ENCODE data around the gene HSD3B7.

Gene HSD3B7

GRCh38 chr16:30949650-30950515 lies 35.1 kb upstream of the HSD3B7 start:
- peaks cover 2% of the 10 kb centered on the region for H3K4me1 ChIP-seq (ENCODE audit: control insufficient read depth, insufficient read depth, low read length)
- H3K9me3 ChIP-seq (ENCODE audit: control insufficient read depth, insufficient read depth, low read length), result no peaks in the 10 kb centered on the region
- peak overlapping the region; percentile 87 for H3K4me3 ChIP-seq (ENCODE audit: low read depth, low read length)
- H3K9ac ChIP-seq (ENCODE audit: low read depth, low read length), result peak overlapping the region; percentile 60
- H3K36me3 ChIP-seq (ENCODE audit: control insufficient read depth, insufficient read depth, low read length), result no peaks in the 10 kb centered on the region
- peaks cover 5% of the 10 kb centered on the region for H3K27me3 ChIP-seq (ENCODE audit: control insufficient read depth, insufficient read depth, low read length)

DNA sequence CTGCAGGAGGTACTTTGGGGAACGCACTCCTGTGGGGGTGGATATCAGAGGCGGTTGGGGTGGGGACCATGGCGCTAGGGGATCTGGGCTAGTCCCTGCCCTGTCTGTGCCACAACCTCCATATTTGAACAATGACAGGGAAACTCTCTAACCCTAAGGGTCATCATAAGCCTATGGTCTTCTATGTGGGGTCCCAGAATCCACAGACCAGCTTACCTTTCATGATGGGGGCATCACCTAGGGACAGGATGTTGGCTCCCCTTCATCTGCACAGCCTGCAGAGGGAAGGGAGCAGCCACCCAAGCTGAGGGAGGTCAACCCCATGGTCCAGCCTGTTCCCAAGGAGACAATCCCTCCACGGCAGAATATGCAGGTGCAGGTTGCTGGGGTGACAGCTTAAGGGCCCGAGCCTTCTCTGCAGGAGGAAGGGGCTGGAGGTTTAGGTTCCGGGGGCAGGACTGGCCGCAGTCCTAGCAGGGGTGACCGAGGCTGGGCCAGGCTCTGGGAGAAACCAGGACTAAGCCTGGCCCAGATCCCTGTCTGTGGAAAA lies 34.4 kb upstream of the HSD3B7 start:
- Histone ChIP-seq H3K27me3 (ENCODE audit: control insufficient read depth, insufficient read depth, low read length) (peaks cover 5% of the 10 kb centered on the region), H3K36me3 (ENCODE audit: control insufficient read depth, insufficient read depth, low read length) (no peaks in the 10 kb centered on the region), H3K4me1 (ENCODE audit: control insufficient read depth, insufficient read depth, low read length) (peaks cover 2% of the 10 kb centered on the region), H3K4me3 (ENCODE audit: low read depth, low read length) (no peak overlapping the region), H3K9ac (ENCODE audit: low read depth, low read length) (peak overlapping the region; percentile 60), H3K9me3 (ENCODE audit: control insufficient read depth, insufficient read depth, low read length) (no peaks in the 10 kb centered on the region)

DNA sequence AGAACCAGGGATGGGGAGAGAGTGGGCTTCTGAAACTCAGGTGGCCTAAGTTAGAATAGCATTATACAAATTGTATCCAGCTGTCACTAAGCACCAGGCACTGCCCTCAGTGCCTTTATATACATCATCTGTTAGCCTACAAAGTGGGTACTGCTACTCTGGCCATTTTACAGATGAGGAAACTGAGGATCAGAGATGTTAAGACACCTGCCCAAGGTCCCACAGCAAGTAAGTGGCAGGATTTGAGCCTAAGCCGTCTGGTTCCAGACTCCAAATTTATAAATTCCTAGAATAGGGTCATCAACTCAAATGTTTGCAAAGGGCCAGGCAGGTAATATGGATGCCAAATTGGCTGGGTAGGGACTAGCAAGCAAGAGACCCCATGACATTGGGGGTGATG lies 33.8 kb upstream of the HSD3B7 start:
- Histone ChIP-seq H3K36me3 (ENCODE audit: control insufficient read depth, insufficient read depth, low read length) (no peaks in the 10 kb centered on the region), H3K4me1 (ENCODE audit: control insufficient read depth, insufficient read depth, low read length) (peaks cover 2% of the 10 kb centered on the region), H3K27me3 (ENCODE audit: control insufficient read depth, insufficient read depth, low read length) (peaks cover 5% of the 10 kb centered on the region), H3K4me3 (ENCODE audit: low read depth, low read length) (no peak overlapping the region), H3K9me3 (ENCODE audit: control insufficient read depth, insufficient read depth, low read length) (no peaks in the 10 kb centered on the region), H3K9ac (ENCODE audit: low read depth, low read length) (no peak overlapping the region)

GRCh38 chr16:30951750-30952149 lies 33.3 kb upstream of the HSD3B7 start:
- no peaks in the 10 kb centered on the region for H3K36me3 ChIP-seq (ENCODE audit: control insufficient read depth, insufficient read depth, low read length)
- H3K27me3 ChIP-seq (ENCODE audit: control insufficient read depth, insufficient read depth, low read length), result peaks cover 5% of the 10 kb centered on the region
- H3K4me1 ChIP-seq (ENCODE audit: control insufficient read depth, insufficient read depth, low read length), result peaks cover 2% of the 10 kb centered on the region
- H3K4me3 ChIP-seq (ENCODE audit: low read depth, low read length), result no peak overlapping the region
- H3K9ac ChIP-seq (ENCODE audit: low read depth, low read length), result no peak overlapping the region
- no peaks in the 10 kb centered on the region for H3K9me3 ChIP-seq (ENCODE audit: control insufficient read depth, insufficient read depth, low read length)

GRCh38 chr16:30953111-30953510 lies 31.9 kb upstream of the HSD3B7 start:
- H3K4me3 ChIP-seq (ENCODE audit: low read depth, low read length), result no peak overlapping the region
- no peaks in the 10 kb centered on the region for H3K9me3 ChIP-seq (ENCODE audit: control insufficient read depth, insufficient read depth, low read length)
- H3K36me3 ChIP-seq (ENCODE audit: control insufficient read depth, insufficient read depth, low read length), result no peaks in the 10 kb centered on the region
- peaks cover 2% of the 10 kb centered on the region for H3K4me1 ChIP-seq (ENCODE audit: control insufficient read depth, insufficient read depth, low read length)
- peaks cover 5% of the 10 kb centered on the region for H3K27me3 ChIP-seq (ENCODE audit: control insufficient read depth, insufficient read depth, low read length)
- no peak overlapping the region for H3K9ac ChIP-seq (ENCODE audit: low read depth, low read length)

DNA sequence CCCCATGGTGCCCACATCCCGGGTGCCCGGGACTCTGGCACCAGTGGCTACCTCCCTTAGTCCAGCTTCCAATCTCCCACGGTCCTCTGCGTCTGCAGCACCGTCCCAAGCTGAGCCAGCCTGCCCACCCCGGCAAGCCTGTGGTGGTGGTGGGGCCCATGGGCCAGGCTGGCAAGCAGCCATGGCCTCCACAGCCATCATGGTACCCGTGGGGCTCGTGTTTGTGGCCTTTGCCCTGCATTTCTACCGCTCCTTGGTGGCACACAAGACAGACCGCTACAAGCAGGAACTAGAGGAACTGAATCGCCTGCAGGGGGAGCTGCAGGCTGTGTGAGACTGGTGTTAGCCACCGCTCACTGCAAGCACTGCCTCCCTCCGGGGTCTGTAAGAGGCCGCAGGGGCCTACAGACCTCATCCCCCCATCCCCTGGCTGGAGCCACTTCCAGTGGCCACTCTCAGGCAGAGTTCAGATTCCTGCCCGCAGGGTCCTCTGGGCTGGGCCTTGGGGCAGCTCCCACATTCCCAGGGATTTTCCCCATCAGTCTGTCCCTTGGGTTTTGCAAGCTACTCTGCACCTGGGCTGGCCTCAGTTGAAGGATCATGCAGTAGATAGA lies 31.4 kb upstream of the HSD3B7 start:
- Histone ChIP-seq H3K4me3 (ENCODE audit: low read depth, low read length) (no peak overlapping the region), H3K9ac (ENCODE audit: low read depth, low read length) (no peak overlapping the region)

GRCh38 chr16:30954993-30955392 lies 30.0 kb upstream of the HSD3B7 start:
- Histone ChIP-seq H3K9ac (ENCODE audit: low read depth, low read length) (no peak overlapping the region), H3K9me3 (ENCODE audit: control insufficient read depth, insufficient read depth, low read length) (no peaks in the 10 kb centered on the region), H3K4me1 (ENCODE audit: control insufficient read depth, insufficient read depth, low read length) (peaks cover 4% of the 10 kb centered on the region), H3K27me3 (ENCODE audit: control insufficient read depth, insufficient read depth, low read length) (peaks cover 3% of the 10 kb centered on the region), H3K4me3 (ENCODE audit: low read depth, low read length) (no peak overlapping the region), H3K36me3 (ENCODE audit: control insufficient read depth, insufficient read depth, low read length) (peaks cover 3% of the 10 kb centered on the region)

More for the DNA sequence above, 31.4 kb upstream of the HSD3B7 start:
- Histone ChIP-seq H3K36me3 (ENCODE audit: control insufficient read depth, insufficient read depth, low read length) (no peaks in the 10 kb centered on the region), H3K27me3 (ENCODE audit: control insufficient read depth, insufficient read depth, low read length) (peaks cover 5% of the 10 kb centered on the region), H3K4me1 (ENCODE audit: control insufficient read depth, insufficient read depth, low read length) (peaks cover 2% of the 10 kb centered on the region), H3K9me3 (ENCODE audit: control insufficient read depth, insufficient read depth, low read length) (no peaks in the 10 kb centered on the region)

GRCh38 chr16:30956601-30957455 lies 28.2 kb upstream of the HSD3B7 start:
- Histone ChIP-seq H3K27me3 (ENCODE audit: control insufficient read depth, insufficient read depth, low read length) (peaks cover 3% of the 10 kb centered on the region), H3K9ac (ENCODE audit: low read depth, low read length) (peak overlapping the region; percentile 99), H3K4me1 (ENCODE audit: control insufficient read depth, insufficient read depth, low read length) (peaks cover 4% of the 10 kb centered on the region), H3K9me3 (ENCODE audit: control insufficient read depth, insufficient read depth, low read length) (no peaks in the 10 kb centered on the region), H3K36me3 (ENCODE audit: control insufficient read depth, insufficient read depth, low read length) (peaks cover 21% of the 10 kb centered on the region), H3K4me3 (ENCODE audit: low read depth, low read length) (peak overlapping the region; percentile 95)

- no peaks in the 10 kb centered on the region for H3K9me3 ChIP-seq (ENCODE audit: control insufficient read depth, insufficient read depth, low read length)
- peaks cover 4% of the 10 kb centered on the region for H3K4me1 ChIP-seq (ENCODE audit: control insufficient read depth, insufficient read depth, low read length)
- H3K4me3 ChIP-seq (ENCODE audit: low read depth, low read length), result peak within 1 kb of the TSS; percentile 95
- H3K9ac ChIP-seq (ENCODE audit: low read depth, low read length), result peak within 1 kb of the TSS; percentile 99
- peaks cover 3% of the 10 kb centered on the region for H3K27me3 ChIP-seq (ENCODE audit: control insufficient read depth, insufficient read depth, low read length)
- peaks cover 22% of the 10 kb centered on the region for H3K36me3 ChIP-seq (ENCODE audit: control insufficient read depth, insufficient read depth, low read length)
Observed at GRCh38 chr16:30957456-30958174, 27.4 kb upstream of the HSD3B7 start, which contains the start of gene SETD1A. TSS of gene SETD1A (plus strand) at chr16:30957754. CDS start at chr16:30958732, 978 bp downstream.

- Histone ChIP-seq H3K27me3 (ENCODE audit: control insufficient read depth, insufficient read depth, low read length) (peaks cover 3% of the 10 kb centered on the region), H3K4me3 (ENCODE audit: low read depth, low read length) (peak overlapping the region; percentile 95)
Observed at GRCh38 chr16:30958175-30959079, 26.6 kb upstream of the HSD3B7 start.

More at GRCh38 chr16:30958175-30959079, 26.6 kb upstream of the HSD3B7 start:
- no peaks in the 10 kb centered on the region for H3K9me3 ChIP-seq (ENCODE audit: control insufficient read depth, insufficient read depth, low read length)
- H3K4me1 ChIP-seq (ENCODE audit: control insufficient read depth, insufficient read depth, low read length), result peaks cover 4% of the 10 kb centered on the region
- H3K36me3 ChIP-seq (ENCODE audit: control insufficient read depth, insufficient read depth, low read length), result peaks cover 28% of the 10 kb centered on the region
- peak overlapping the region; percentile 83 for H3K9ac ChIP-seq (ENCODE audit: low read depth, low read length)
